Measurements from ENCODE around the gene SSX2IP. TPM values are rescaled to one million over a fixed set of nuclear protein-coding genes. Genes with fewer than 3 reads are reported as not detected.

Gene SSX2IP
- polyA plus RNA-seq, 3 donors, result 0.85 to 2.8 (median 2.2) TPM

DNA sequence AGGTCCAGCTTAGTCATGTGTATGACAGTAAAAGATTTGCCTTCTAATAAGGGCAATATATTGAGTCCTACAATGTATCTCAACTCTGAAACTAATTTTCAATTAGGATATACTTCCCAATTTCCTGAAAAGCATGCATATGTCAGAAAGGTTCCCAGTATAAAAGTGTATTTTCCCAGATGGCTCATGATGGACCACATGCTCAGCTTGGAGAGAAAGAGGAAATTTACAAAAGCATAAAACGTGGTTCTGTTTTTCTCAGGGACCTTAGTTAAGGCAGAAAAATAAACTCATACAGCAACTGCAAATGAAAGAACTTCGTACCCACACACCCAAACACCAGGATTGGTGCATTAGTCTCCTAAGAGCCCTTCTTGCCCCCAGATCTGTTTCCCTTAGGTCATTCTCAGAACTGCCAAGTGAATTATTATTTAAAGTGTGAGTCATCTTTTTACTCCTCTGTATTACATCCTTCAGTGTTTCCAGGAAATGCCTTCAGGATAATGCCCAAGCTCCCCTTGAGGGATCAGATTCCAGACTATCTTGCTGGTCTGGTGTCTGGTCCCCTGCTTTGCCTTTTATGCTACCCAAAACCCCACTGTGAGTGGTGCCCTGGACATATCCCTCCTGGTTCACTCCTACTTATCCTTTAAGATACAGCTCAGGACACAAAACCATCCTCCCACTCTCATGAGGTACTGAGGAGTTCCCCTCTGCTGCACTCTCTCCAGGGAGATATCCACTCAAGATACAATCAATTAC lies 57.4 kb downstream of the SSX2IP start:
- WGBS (ENCODE audit: insufficient coverage), result no CpG with 5 or more reads among the region's 2 CpGs
- Mint-ChIP-seq H3K9me3 (peaks cover 0 to 10% (median 3%) of the 10 kb centered on the region in 7 donors), H3K27ac (no peak overlapping the region), H3K36me3 (no peaks in the 10 kb centered on the region), H3K4me1 (no peaks in the 10 kb centered on the region), H3K27me3 (ENCODE audit: low read depth in 3 of 3) (no peaks in the 10 kb centered on the region), H3K4me3 (no peak overlapping the region)
- no peak for DNase-seq
- Histone ChIP-seq H2AFZ (ENCODE audit: insufficient read depth, low read depth, low read length, poor library complexity, severe bottlenecking) (no peak overlapping the region), H3K9ac (ENCODE audit: insufficient read depth, low read length, poor library complexity, severe bottlenecking) (no peak overlapping the region), H3K9me3 (replicated peaks in 1 of 2; ENCODE audit: control insufficient read depth in 1 of 2, insufficient read depth in 1 of 2, low read length in 2 of 2) (no peaks in the 10 kb centered on the region), H3K4me2 (replicated peaks; ENCODE audit: extremely low read depth, low read length, poor library complexity, severe bottlenecking) (no peak overlapping the region), H3K4me3 (replicated peaks in 1 of 3; ENCODE audit: low read depth in 2 of 3, low read length in 3 of 3) (no peak overlapping the region), H3K79me2 (ENCODE audit: insufficient read depth, low read length) (no peaks in the 10 kb centered on the region), H3K4me1 (ENCODE audit: control insufficient read depth in 1 of 2, insufficient read depth in 2 of 2, low read length in 2 of 2) (no peaks in the 10 kb centered on the region), H3K27me3 (ENCODE audit: control insufficient read depth in 2 of 2, insufficient read depth in 2 of 2, low read length in 2 of 2) (no peaks in the 10 kb centered on the region), H3K36me3 (replicated peaks in 1 of 2; ENCODE audit: control insufficient read depth in 1 of 2, insufficient read depth in 2 of 2, low read length in 2 of 2) (no peaks in the 10 kb centered on the region), H4K20me1 (ENCODE audit: insufficient read depth, low read length) (no peaks in the 10 kb centered on the region), H3K27ac (ENCODE audit: low read depth in 1 of 2, low read length in 2 of 2) (no peak overlapping the region)
- intact Hi-C loops (cut with micrococcal nuclease), result no loop called here
- no peak for TF ChIP-seq CTCF (IDR thresholded peaks at IDR 0.05)

DNA sequence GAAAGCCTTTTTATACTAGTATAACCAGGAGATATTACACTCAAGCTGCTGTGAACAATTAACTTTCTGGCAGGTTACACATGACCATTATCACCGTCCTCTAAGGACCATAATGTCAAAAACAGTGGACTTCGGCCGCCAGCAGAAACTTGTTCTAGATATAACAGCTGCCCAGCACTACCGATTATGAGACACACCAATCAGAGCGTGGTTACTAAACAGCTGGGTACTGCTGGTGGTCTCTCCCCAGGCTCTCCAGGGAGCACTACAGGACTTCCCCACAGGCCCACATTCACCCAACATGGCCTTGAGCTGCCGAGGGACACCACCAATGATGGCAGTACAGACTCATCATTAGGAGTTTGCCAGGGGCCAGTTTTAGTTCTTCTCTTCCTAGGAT lies 58.1 kb downstream of the SSX2IP start:
- Mint-ChIP-seq H3K27ac (no peak overlapping the region), H3K4me3 (no peak overlapping the region)
- 80% methylated on average over 5 of the region's 6 CpGs for WGBS (ENCODE audit: insufficient coverage)

More for the DNA sequence above, 58.1 kb downstream of the SSX2IP start:
- H3K4me2 ChIP-seq (replicated peaks; ENCODE audit: extremely low read depth, low read length, poor library complexity, severe bottlenecking), result no peak overlapping the region
- no peaks in the 10 kb centered on the region for H3K36me3 Mint-ChIP-seq
- H3K9me3 ChIP-seq (replicated peaks in 1 of 2; ENCODE audit: control insufficient read depth in 1 of 2, insufficient read depth in 1 of 2, low read length in 2 of 2), result no peaks in the 10 kb centered on the region
- peaks cover 0 to 10% (median 3%) of the 10 kb centered on the region in 7 donors for H3K9me3 Mint-ChIP-seq
- no peak for DNase-seq
- H3K27me3 Mint-ChIP-seq (ENCODE audit: low read depth in 3 of 3), result no peaks in the 10 kb centered on the region
- H3K27ac ChIP-seq (ENCODE audit: low read depth in 1 of 2, low read length in 2 of 2), result no peak overlapping the region
- H3K4me1 Mint-ChIP-seq, result no peaks in the 10 kb centered on the region
- H3K79me2 ChIP-seq (ENCODE audit: insufficient read depth, low read length), result no peaks in the 10 kb centered on the region
- no peaks in the 10 kb centered on the region for H4K20me1 ChIP-seq (ENCODE audit: insufficient read depth, low read length)
- no peaks in the 10 kb centered on the region for H3K36me3 ChIP-seq (replicated peaks in 1 of 2; ENCODE audit: control insufficient read depth in 1 of 2, insufficient read depth in 2 of 2, low read length in 2 of 2)
- TF ChIP-seq CTCF (IDR thresholded peaks at IDR 0.05), result no peak
- H3K4me3 ChIP-seq (replicated peaks in 1 of 3; ENCODE audit: low read depth in 2 of 3, low read length in 3 of 3), result no peak overlapping the region
- intact Hi-C loops (cut with micrococcal nuclease), result no loop called here
- no peak overlapping the region for H2AFZ ChIP-seq (ENCODE audit: insufficient read depth, low read depth, low read length, poor library complexity, severe bottlenecking)
- no peaks in the 10 kb centered on the region for H3K27me3 ChIP-seq (ENCODE audit: control insufficient read depth in 2 of 2, insufficient read depth in 2 of 2, low read length in 2 of 2)
- no peaks in the 10 kb centered on the region for H3K4me1 ChIP-seq (ENCODE audit: control insufficient read depth in 1 of 2, insufficient read depth in 2 of 2, low read length in 2 of 2)
- no peak overlapping the region for H3K9ac ChIP-seq (ENCODE audit: insufficient read depth, low read length, poor library complexity, severe bottlenecking)

All from CD14-positive monocyte (primary cell).